Mucosa of descending colon (tissue), 3 donors: ENCODE results near the gene PPHLN1. TPM values are rescaled to one million over a fixed set of nuclear protein-coding genes. Genes with fewer than 3 reads are reported as not detected.
A peak's percentile ranks its signal among the peaks of the same experiment; 100 is the strongest.

Experiments
- ATAC-seq: fragments of 200-7000 bp; cut with Tn5 transposase; one replicate; pipeline ENCODE4 v1.9.1; 2020; ENCODE audit warnings: mild to moderate bottlenecking, moderate library complexity
- DNase-seq, 3 donors: peaks; one replicate each; pipeline ENCODE4 v3.0.0-alpha.2; 2020
- H3K36me3 ChIP-seq: fragments of 200-600 bp; one replicate; pipeline ENCODE4 v1.8.0; 2021; ENCODE audit warnings: low read depth, mild to moderate bottlenecking
- H3K4me1 ChIP-seq: fragments of 200-600 bp; one replicate; pipeline ENCODE4 v1.8.0; 2021; ENCODE audit warnings: low read depth, mild to moderate bottlenecking
- H3K4me3 ChIP-seq: fragments of 200-600 bp; one replicate; pipeline ENCODE4 v1.8.0; 2021; ENCODE audit warnings: mild to moderate bottlenecking
- H3K9me3 ChIP-seq: fragments of 200-600 bp; one replicate; pipeline ENCODE4 v1.8.0; 2021; ENCODE audit warnings: mild to moderate bottlenecking
- CTCF ChIP-seq: fragments of 200-600 bp; IDR thresholded peaks from one replicate; pipeline ENCODE4 v1.8.0; 2022; ENCODE audit warnings: antibody characterized with exemption, mild to moderate bottlenecking
- intact Hi-C, 2 donors: fragments of 100-400 bp; cut with DNase I in 1 of 2; cut with micrococcal nuclease in 1 of 2; formaldehyde crosslinking; loops; one replicate each; pipeline versions ENCODE4 v1.11.0 to v1.11.1; 2022; cut with DNase I, micrococcal nuclease
- total RNA-seq, 3 donors: library from RNA; stranded (reverse); fragmentation: NEBNext Ultra II Directional in 2 of 3; extraction: Animal tissue kit (Norgen Biotek cat#: 25700) in 2 of 3; gene quantifications; one replicate each; pipeline versions ENCODE4 v1.2.1 to v1.2.4, GENCODE V29; 2021 to 2023
- donor health status: DM: no; HTN: no; CAD: no; lungs with moderate emphysema.
- donor health status: DM: no; HTN: no; CAD: no.
- donor health status: DM: no; HTN: yes; CAD: no.

The PPHLN1 gene
- total RNA-seq, 3 donors from 2014 or later, result 43.7 to 50.6 (median 44.9) TPM

DNA sequence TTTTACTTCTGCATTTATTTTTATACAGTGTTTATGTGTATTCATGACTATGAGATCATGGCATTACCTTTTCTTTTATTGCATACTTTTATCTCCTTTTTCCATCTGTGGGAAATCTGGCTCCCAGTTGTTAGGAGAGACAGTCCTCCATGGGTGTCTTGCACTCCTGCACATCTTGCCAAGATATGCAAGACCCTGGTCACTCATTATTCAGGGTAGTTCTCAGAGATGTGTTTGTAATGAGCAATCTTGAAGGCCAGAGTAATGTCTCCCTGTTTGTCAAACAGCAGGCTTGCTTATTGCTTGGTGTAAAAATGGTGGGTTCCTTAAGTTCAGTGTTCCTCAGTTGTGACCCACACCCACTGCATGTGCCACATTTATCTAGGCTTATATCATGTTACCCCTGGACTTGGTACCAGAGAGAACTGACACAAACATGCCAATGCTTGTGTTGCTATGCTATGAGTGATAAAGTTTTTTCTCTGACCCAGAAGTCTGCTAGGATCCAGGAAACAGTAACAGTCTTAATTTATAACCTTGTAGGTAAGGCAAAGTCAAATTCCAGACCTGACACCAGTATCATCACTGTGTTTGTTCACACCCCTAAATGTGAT lies 36.8 kb downstream of the PPHLN1 start:
- DNase-seq (no peak), ATAC-seq (no peak)
- Histone ChIP-seq H3K4me1 (no peaks in the 10 kb centered on the region), H3K36me3 (no peaks in the 10 kb centered on the region), H3K4me3 (no peak overlapping the region), H3K9me3 (no peaks in the 10 kb centered on the region)
- TF ChIP-seq CTCF, result no peak
- intact Hi-C loops, result no loop called here

DNA sequence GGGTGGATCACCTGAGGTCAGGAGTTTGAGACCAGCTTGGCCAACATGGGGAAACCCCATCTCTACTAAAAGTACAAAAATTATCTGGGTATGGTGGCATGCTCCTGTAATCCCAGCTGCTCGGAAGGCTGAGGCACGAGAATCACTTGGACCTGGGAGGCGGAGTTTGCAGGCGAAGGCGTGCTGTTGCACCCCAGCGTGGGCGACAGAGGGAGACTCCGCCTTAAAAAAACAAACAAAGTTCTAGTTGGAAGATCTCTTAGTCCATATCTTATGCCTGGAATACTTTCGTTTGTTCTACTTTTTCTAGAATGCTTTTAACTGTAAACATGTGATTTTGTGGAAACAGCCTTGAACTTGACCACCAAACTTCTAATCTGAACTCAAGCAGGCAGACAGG lies 38.7 kb downstream of the PPHLN1 start:
- intact Hi-C loops, result no loop called here

GRCh38 chr12:42365486-42365885 lies 39.5 kb downstream of the PPHLN1 start:
- no peak for TF ChIP-seq CTCF
- intact Hi-C loops, result no loop called here

More for the DNA sequence above, 38.7 kb downstream of the PPHLN1 start:
- Histone ChIP-seq H3K36me3 (no peaks in the 10 kb centered on the region), H3K4me1 (no peaks in the 10 kb centered on the region), H3K9me3 (no peaks in the 10 kb centered on the region), H3K4me3 (no peak overlapping the region)
- no peak for TF ChIP-seq CTCF
- ATAC-seq (no peak), DNase-seq (no peak)

DNA sequence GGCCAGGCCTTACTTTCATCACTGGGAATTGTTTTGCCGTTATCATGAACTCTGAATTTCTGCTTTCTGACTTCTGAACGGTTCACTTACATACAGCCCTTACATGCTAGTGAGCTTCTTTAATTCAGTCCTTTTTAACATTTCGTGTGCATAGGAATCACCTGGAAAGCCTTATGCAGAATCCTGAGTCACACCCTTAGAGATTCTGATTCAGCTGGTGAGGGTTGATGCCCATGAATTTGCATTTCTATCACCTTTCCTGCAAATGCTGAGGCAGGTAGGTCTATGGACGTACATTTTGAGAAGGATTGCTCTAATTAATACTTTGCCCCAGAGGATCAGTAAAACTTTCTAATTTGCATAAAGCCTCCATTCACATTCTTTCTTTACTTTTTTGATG lies 44.0 kb downstream of the PPHLN1 start:
- no peak for TF ChIP-seq CTCF
- H3K4me3 ChIP-seq, result no peak overlapping the region
- no peak for ATAC-seq
- H3K4me1 ChIP-seq, result no peaks in the 10 kb centered on the region
- H3K36me3 ChIP-seq, result no peaks in the 10 kb centered on the region
- intact Hi-C loops, result no loop called here
- no peaks in the 10 kb centered on the region for H3K9me3 ChIP-seq
- DNase-seq, result no peak

More at GRCh38 chr12:42365486-42365885, 39.5 kb downstream of the PPHLN1 start:
- H3K4me3 ChIP-seq, result no peak overlapping the region
- no peak for DNase-seq
- H3K36me3 ChIP-seq, result no peaks in the 10 kb centered on the region
- H3K4me1 ChIP-seq, result no peaks in the 10 kb centered on the region
- ATAC-seq, result no peak
- H3K9me3 ChIP-seq, result no peaks in the 10 kb centered on the region

- DNase-seq (peak in 1 of 3 donors; percentile 40), ATAC-seq (peak; percentile 80)
- H3K4me3 ChIP-seq, result no peak overlapping the region
- TF ChIP-seq CTCF, result peak; percentile 30
- H3K4me1 ChIP-seq, result no peaks in the 10 kb centered on the region
- intact Hi-C loops, result no loop called here
- H3K9me3 ChIP-seq, result no peaks in the 10 kb centered on the region
- no peaks in the 10 kb centered on the region for H3K36me3 ChIP-seq
Observed at GRCh38 chr12:42372154-42372791, 46.3 kb downstream of the PPHLN1 start.
